ENCODE data around the gene MFF.
A peak's percentile ranks its signal among the peaks of the same experiment; 100 is the strongest.

Gene MFF

GRCh38 chr2:227324995-227325838, at the start of gene MFF:
Gene MFF (plus strand): TSS chr2:227325251. CDS start chr2:227330666, 5,415 bp downstream.
- DNase-seq (ENCODE audit: low read depth in 2 of 2) = peak; percentile 80 to 81

GRCh38 chr2:227280895-227281294, 44.2 kb upstream of the MFF start:
- DNase-seq (ENCODE audit: low read depth in 2 of 2) = no peak

GRCh38 chr2:227285741-227286236, 39.3 kb upstream of the MFF start:
- no peak for DNase-seq (ENCODE audit: low read depth in 2 of 2)

- DNase-seq (ENCODE audit: low read depth in 2 of 2) = no peak
Observed at GRCh38 chr2:227287771-227288170, 37.3 kb upstream of the MFF start.

- DNase-seq (ENCODE audit: low read depth in 2 of 2) = no peak
Observed at GRCh38 chr2:227292314-227292713, 32.7 kb upstream of the MFF start.

- no peak for DNase-seq (ENCODE audit: low read depth in 2 of 2)
Observed at GRCh38 chr2:227293531-227293930, 31.5 kb upstream of the MFF start.

GRCh38 chr2:227295806-227296205, 29.2 kb upstream of the MFF start:
- DNase-seq (ENCODE audit: low read depth in 2 of 2) = no peak

- DNase-seq (ENCODE audit: low read depth in 2 of 2) = no peak
Observed at GRCh38 chr2:227296671-227297405, 28.2 kb upstream of the MFF start.

GRCh38 chr2:227301523-227301922, 23.5 kb upstream of the MFF start:
- no peak for DNase-seq (ENCODE audit: low read depth in 2 of 2)

- DNase-seq (ENCODE audit: low read depth in 2 of 2) = no peak
Observed at GRCh38 chr2:227308784-227309183, 16.3 kb upstream of the MFF start.

GRCh38 chr2:227310756-227311110, 14.3 kb upstream of the MFF start:
- no peak for DNase-seq (ENCODE audit: low read depth in 2 of 2)

- DNase-seq (ENCODE audit: low read depth in 2 of 2) = no peak
Observed at GRCh38 chr2:227311861-227312506, 13.1 kb upstream of the MFF start.

GRCh38 chr2:227312579-227312978, 12.5 kb upstream of the MFF start:
- no peak for DNase-seq (ENCODE audit: low read depth in 2 of 2)

- no peak for DNase-seq (ENCODE audit: low read depth in 2 of 2)
Observed at GRCh38 chr2:227313310-227313709, 11.7 kb upstream of the MFF start.

- DNase-seq (ENCODE audit: low read depth in 2 of 2) = no peak
Observed at GRCh38 chr2:227317834-227318233, 7.2 kb upstream of the MFF start.

- DNase-seq (ENCODE audit: low read depth in 2 of 2) = no peak
Observed at GRCh38 chr2:227320305-227321094, 4.6 kb upstream of the MFF start.

- DNase-seq (ENCODE audit: low read depth in 2 of 2) = no peak
Observed at GRCh38 chr2:227322530-227323205, 2.4 kb upstream of the MFF start.

GRCh38 chr2:227323818-227324217, 1.2 kb upstream of the MFF start:
- no peak for DNase-seq (ENCODE audit: low read depth in 2 of 2)

GRCh38 chr2:227324642-227324994, 433 bp upstream of the MFF start:
- no peak for DNase-seq (ENCODE audit: low read depth in 2 of 2)

GRCh38 chr2:227325839-227326195, 766 bp downstream of the MFF start:
- DNase-seq (ENCODE audit: low read depth in 2 of 2) = no peak

GRCh38 chr2:227326783-227327182, 1.7 kb downstream of the MFF start:
- no peak for DNase-seq (ENCODE audit: low read depth in 2 of 2)

Data from stimulated activated CD4-positive, alpha-beta T cell treated with anti-CD3 and anti-CD28 coated beads, Interleukin-1b, Interleukin-23, amount 100 ng/mL, for 1 hour (primary cell).